ENCODE data around the gene DCUN1D2. TPM values are rescaled to one million over a fixed set of nuclear protein-coding genes. Genes with fewer than 3 reads are reported as not detected.
A peak's percentile ranks its signal among the peaks of the same experiment; 100 is the strongest.

Gene DCUN1D2
- total and polyA plus RNA-seq, 8 donors, result 4.8 to 18.3 (median 8.3) TPM

GRCh38 chr13:113425941-113426590 lies 64.4 kb downstream of the DCUN1D2 start:
- DNase-seq (peak in 1 of 6 donors; percentile 50), FAIRE-seq (no peak), ATAC-seq (no peak)
- H3K27me3 ChIP-seq, result no peaks in the 10 kb centered on the region
- H3K9me3 ChIP-seq, result no peaks in the 10 kb centered on the region
- H3K4me3 ChIP-seq, result no peak overlapping the region
- H3K36me3 ChIP-seq, result no peaks in the 10 kb centered on the region
- H3K4me1 ChIP-seq, result no peaks in the 10 kb centered on the region
- no peak overlapping the region for H3K27ac ChIP-seq
- intact Hi-C loops (cut with DNase I), result no loop called here
- 91 to 93% methylated on average over 22 of the region's 22 CpGs for WGBS, 2 donors
- TF ChIP-seq CTCF (IDR thresholded peaks at IDR 0.05), result no peak

- H3K4me3 ChIP-seq, result no peak overlapping the region
- WGBS, 2 donors, result 85 to 89% methylated on average over 11 of the region's 11 CpGs
- intact Hi-C loops (cut with DNase I), result no loop called here
- FAIRE-seq (no peak), DNase-seq (peak in 1 of 6 donors; percentile 29), ATAC-seq (no peak)
- no peak overlapping the region for H3K27ac ChIP-seq
- TF ChIP-seq CTCF (IDR thresholded peaks at IDR 0.05), result no peak
- H3K4me1 ChIP-seq, result no peaks in the 10 kb centered on the region
- no peaks in the 10 kb centered on the region for H3K9me3 ChIP-seq
- no peaks in the 10 kb centered on the region for H3K27me3 ChIP-seq
- no peaks in the 10 kb centered on the region for H3K36me3 ChIP-seq
These were observed 66.9 kb downstream of the DCUN1D2 start for GRCh38 chr13:113423520-113424163.

GRCh38 chr13:113422807-113423519 lies 67.5 kb downstream of the DCUN1D2 start:
- no peak for TF ChIP-seq CTCF (IDR thresholded peaks at IDR 0.05)
- Histone ChIP-seq H3K4me3 (no peak overlapping the region), H3K27ac (no peak overlapping the region), H3K9me3 (no peaks in the 10 kb centered on the region), H3K36me3 (no peaks in the 10 kb centered on the region), H3K4me1 (no peaks in the 10 kb centered on the region), H3K27me3 (no peaks in the 10 kb centered on the region)
- intact Hi-C loops (cut with DNase I), result no loop called here
- 89 to 90% methylated on average over 25 to 26 of the region's 26 CpGs for WGBS, 2 donors
- DNase-seq, result peak in 1 of 6 donors; percentile 55
- FAIRE-seq, result no peak
- no peak for ATAC-seq

GRCh38 chr13:113421673-113422270 lies 68.7 kb downstream of the DCUN1D2 start:
- Histone ChIP-seq H3K4me1 (no peaks in the 10 kb centered on the region), H3K4me3 (no peak overlapping the region), H3K27me3 (no peaks in the 10 kb centered on the region), H3K36me3 (no peaks in the 10 kb centered on the region), H3K27ac (no peak overlapping the region), H3K9me3 (no peaks in the 10 kb centered on the region)
- DNase-seq (no peak), FAIRE-seq (no peak), ATAC-seq (peak in 1 of 4 donors; percentile 36)
- no peak for TF ChIP-seq CTCF (IDR thresholded peaks at IDR 0.05)
- intact Hi-C loops (cut with DNase I), result no loop called here
- 86% methylated on average over 15 of the region's 15 CpGs for WGBS, 2 donors

Measured in pancreas (tissue), 10 donors.